ENCODE data around the gene ADPRH. TPM values are rescaled to one million over a fixed set of nuclear protein-coding genes. Genes with fewer than 3 reads are reported as not detected.

Gene ADPRH
- total RNA-seq, 1 experiment from 2014 or later = 3.6 TPM

GRCh38 chr3:119536757-119537156 is 42.5 kb upstream of the ADPRH start:
- TF ChIP-seq ERG (CRISPR knock-in tag; IDR thresholded peaks at IDR 0.05) (no peak), GABPB1 (CRISPR knock-in tag; IDR thresholded peaks at IDR 0.05) (no peak), CDX4 (CRISPR knock-in tag; IDR thresholded peaks at IDR 0.05; ENCODE audit: borderline replicate concordance) (no peak), IRF1 (CRISPR knock-in tag; IDR thresholded peaks at IDR 0.05) (no peak), OVOL2 (CRISPR knock-in tag; IDR thresholded peaks at IDR 0.05; ENCODE audit: borderline replicate concordance) (no peak)
- TF ChIP-seq, protein P1, sequence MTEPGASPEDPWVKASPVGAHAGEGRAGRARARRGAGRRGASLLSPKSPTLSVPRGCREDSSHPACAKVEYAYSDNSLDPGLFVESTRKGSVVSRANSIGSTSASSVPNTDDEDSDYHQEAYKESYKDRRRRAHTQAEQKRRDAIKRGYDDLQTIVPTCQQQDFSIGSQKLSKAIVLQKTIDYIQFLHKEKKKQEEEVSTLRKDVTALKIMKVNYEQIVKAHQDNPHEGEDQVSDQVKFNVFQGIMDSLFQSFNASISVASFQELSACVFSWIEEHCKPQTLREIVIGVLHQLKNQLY (CRISPR knock-in tag; IDR thresholded peaks at IDR 0.05) = no peak
- TF ChIP-seq, protein P2, sequence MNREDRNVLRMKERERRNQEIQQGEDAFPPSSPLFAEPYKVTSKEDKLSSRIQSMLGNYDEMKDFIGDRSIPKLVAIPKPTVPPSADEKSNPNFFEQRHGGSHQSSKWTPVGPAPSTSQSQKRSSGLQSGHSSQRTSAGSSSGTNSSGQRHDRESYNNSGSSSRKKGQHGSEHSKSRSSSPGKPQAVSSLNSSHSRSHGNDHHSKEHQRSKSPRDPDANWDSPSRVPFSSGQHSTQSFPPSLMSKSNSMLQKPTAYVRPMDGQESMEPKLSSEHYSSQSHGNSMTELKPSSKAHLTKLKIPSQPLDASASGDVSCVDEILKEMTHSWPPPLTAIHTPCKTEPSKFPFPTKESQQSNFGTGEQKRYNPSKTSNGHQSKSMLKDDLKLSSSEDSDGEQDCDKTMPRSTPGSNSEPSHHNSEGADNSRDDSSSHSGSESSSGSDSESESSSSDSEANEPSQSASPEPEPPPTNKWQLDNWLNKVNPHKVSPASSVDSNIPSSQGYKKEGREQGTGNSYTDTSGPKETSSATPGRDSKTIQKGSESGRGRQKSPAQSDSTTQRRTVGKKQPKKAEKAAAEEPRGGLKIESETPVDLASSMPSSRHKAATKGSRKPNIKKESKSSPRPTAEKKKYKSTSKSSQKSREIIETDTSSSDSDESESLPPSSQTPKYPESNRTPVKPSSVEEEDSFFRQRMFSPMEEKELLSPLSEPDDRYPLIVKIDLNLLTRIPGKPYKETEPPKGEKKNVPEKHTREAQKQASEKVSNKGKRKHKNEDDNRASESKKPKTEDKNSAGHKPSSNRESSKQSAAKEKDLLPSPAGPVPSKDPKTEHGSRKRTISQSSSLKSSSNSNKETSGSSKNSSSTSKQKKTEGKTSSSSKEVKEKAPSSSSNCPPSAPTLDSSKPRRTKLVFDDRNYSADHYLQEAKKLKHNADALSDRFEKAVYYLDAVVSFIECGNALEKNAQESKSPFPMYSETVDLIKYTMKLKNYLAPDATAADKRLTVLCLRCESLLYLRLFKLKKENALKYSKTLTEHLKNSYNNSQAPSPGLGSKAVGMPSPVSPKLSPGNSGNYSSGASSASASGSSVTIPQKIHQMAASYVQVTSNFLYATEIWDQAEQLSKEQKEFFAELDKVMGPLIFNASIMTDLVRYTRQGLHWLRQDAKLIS (CRISPR knock-in tag; IDR thresholded peaks at IDR 0.05; ENCODE audit: borderline replicate concordance) = no peak
- POLR2A ChIA-PET = no interaction called here

DNA sequence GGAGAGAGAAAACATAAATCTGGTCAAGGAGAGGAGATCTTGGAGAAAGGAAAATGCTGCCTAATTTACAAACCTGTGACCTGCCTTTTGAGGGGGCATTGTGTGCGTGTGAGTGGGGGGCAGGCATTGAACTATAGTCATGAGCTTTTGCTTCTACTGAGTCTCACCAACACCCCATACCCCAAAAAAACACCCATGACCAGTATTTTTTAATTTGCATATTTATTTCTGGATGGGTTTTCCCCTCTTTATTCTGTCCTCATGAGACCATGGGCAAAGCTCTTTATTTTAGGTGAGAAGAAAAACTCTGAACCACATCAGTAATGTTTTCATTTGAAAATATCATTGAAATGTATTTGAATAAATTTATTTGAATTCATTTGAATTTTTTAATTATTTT is 40.5 kb upstream of the ADPRH start:
- Mint-ChIP-seq H3K4me3 (no peak overlapping the region), H3K27me3 (ENCODE audit: low read depth) (peaks cover 4% of the 10 kb centered on the region; the same call in 1 of the 2 replicates), H3K4me1 (no peaks in the 10 kb centered on the region), H3K36me3 (no peaks in the 10 kb centered on the region), H3K27ac (no peak overlapping the region), H3K9me3 (no peaks in the 10 kb centered on the region)
- DNase-seq (ENCODE audit: low spot score) (no peak), ATAC-seq (no peak)
- POLR2A ChIA-PET = no interaction called here
- CTCF ChIA-PET = no interaction called here
- TF ChIP-seq ZNF232 (CRISPR knock-in tag; IDR thresholded peaks at IDR 0.05) (no peak), E2F1 (CRISPR knock-in tag; IDR thresholded peaks at IDR 0.05) (no peak), GRHL2 (CRISPR knock-in tag; IDR thresholded peaks at IDR 0.05; ENCODE audit: insufficient replicate concordance, severe bottlenecking) (no peak), ZNF121 (CRISPR knock-in tag; IDR thresholded peaks at IDR 0.05) (no peak), ZNF263 (CRISPR knock-in tag; IDR thresholded peaks at IDR 0.05; ENCODE audit: low read depth) (no peak), ERG (CRISPR knock-in tag; IDR thresholded peaks at IDR 0.05) (no peak), JUN (CRISPR knock-in tag; IDR thresholded peaks at IDR 0.05) (no peak), GTF2I (CRISPR knock-in tag; conservative IDR thresholded peaks at IDR 0.05) (no peak), ELF4 (CRISPR knock-in tag; IDR thresholded peaks at IDR 0.05; ENCODE audit: low read depth) (no peak), MXD4 (CRISPR knock-in tag; IDR thresholded peaks at IDR 0.05; ENCODE audit: borderline replicate concordance) (no peak)
- TF ChIP-seq, protein P3, sequence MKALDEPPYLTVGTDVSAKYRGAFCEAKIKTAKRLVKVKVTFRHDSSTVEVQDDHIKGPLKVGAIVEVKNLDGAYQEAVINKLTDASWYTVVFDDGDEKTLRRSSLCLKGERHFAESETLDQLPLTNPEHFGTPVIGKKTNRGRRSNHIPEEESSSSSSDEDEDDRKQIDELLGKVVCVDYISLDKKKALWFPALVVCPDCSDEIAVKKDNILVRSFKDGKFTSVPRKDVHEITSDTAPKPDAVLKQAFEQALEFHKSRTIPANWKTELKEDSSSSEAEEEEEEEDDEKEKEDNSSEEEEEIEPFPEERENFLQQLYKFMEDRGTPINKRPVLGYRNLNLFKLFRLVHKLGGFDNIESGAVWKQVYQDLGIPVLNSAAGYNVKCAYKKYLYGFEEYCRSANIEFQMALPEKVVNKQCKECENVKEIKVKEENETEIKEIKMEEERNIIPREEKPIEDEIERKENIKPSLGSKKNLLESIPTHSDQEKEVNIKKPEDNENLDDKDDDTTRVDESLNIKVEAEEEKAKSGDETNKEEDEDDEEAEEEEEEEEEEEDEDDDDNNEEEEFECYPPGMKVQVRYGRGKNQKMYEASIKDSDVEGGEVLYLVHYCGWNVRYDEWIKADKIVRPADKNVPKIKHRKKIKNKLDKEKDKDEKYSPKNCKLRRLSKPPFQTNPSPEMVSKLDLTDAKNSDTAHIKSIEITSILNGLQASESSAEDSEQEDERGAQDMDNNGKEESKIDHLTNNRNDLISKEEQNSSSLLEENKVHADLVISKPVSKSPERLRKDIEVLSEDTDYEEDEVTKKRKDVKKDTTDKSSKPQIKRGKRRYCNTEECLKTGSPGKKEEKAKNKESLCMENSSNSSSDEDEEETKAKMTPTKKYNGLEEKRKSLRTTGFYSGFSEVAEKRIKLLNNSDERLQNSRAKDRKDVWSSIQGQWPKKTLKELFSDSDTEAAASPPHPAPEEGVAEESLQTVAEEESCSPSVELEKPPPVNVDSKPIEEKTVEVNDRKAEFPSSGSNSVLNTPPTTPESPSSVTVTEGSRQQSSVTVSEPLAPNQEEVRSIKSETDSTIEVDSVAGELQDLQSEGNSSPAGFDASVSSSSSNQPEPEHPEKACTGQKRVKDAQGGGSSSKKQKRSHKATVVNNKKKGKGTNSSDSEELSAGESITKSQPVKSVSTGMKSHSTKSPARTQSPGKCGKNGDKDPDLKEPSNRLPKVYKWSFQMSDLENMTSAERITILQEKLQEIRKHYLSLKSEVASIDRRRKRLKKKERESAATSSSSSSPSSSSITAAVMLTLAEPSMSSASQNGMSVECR (CRISPR knock-in tag; IDR thresholded peaks at IDR 0.05; ENCODE audit: borderline replicate concordance) = no peak
- TF ChIP-seq, protein P4, sequence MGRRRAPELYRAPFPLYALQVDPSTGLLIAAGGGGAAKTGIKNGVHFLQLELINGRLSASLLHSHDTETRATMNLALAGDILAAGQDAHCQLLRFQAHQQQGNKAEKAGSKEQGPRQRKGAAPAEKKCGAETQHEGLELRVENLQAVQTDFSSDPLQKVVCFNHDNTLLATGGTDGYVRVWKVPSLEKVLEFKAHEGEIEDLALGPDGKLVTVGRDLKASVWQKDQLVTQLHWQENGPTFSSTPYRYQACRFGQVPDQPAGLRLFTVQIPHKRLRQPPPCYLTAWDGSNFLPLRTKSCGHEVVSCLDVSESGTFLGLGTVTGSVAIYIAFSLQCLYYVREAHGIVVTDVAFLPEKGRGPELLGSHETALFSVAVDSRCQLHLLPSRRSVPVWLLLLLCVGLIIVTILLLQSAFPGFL (CRISPR knock-in tag; IDR thresholded peaks at IDR 0.05; ENCODE audit: borderline replicate concordance) = no peak

More at GRCh38 chr3:119536757-119537156, 42.5 kb upstream of the ADPRH start:
- Mint-ChIP-seq H3K27ac (no peak overlapping the region), H3K4me3 (no peak overlapping the region), H3K36me3 (no peaks in the 10 kb centered on the region), H3K4me1 (no peaks in the 10 kb centered on the region), H3K9me3 (no peaks in the 10 kb centered on the region), H3K27me3 (ENCODE audit: low read depth) (no peaks in the 10 kb centered on the region)
- DNase-seq (ENCODE audit: low spot score) (no peak), ATAC-seq (no peak)
- CTCF ChIA-PET = no interaction called here
